GM12874 (cell line): ENCODE measurements around the gene CRABP1.

Source experiments
- CTCF ChIP-seq: IDR thresholded peaks from 2 replicates; pipeline ENCODE4 v1.5.1; 2011; ENCODE audit warnings: low read depth, mild to moderate bottlenecking, control low read depth, low read length, moderate library complexity; ENCODE audit not compliant: insufficient read depth

The CRABP1 gene

GRCh38 chr15:78340231-78341056 lies at the start of gene CRABP1:
Gene CRABP1 (plus strand): TSS chr15:78340353. CDS start chr15:78340429, 76 bp downstream.
- TF ChIP-seq CTCF: no peak

- no peak for TF ChIP-seq CTCF
Measured at GRCh38 chr15:78291052-78291451, 49.1 kb upstream of the CRABP1 start.

GRCh38 chr15:78291698-78292097 lies 48.5 kb upstream of the CRABP1 start:
- no peak for TF ChIP-seq CTCF

- TF ChIP-seq CTCF: no peak
Measured at GRCh38 chr15:78292219-78292618, 47.9 kb upstream of the CRABP1 start.

GRCh38 chr15:78299101-78299930 lies 40.8 kb upstream of the CRABP1 start, which contains the start of gene SKIC8:
Gene SKIC8 (minus strand): TSS chr15:78299609. CDS start chr15:78295686, 3,923 bp downstream.
- TF ChIP-seq CTCF: no peak

GRCh38 chr15:78301326-78301725 lies 38.8 kb upstream of the CRABP1 start:
- no peak for TF ChIP-seq CTCF

GRCh38 chr15:78301828-78302227 lies 38.3 kb upstream of the CRABP1 start:
- TF ChIP-seq CTCF: no peak
